Keratinocyte (primary cell): ENCODE data around the gene CENPP. TPM values are rescaled to one million over a fixed set of nuclear protein-coding genes. Genes with fewer than 3 reads are reported as not detected.

Source experiments
- DNase-seq: peaks from one replicate; pipeline ENCODE4 v3.0.0-alpha.2; 2011; ENCODE audit warnings: low read depth, missing footprints, low spot score
- FAIRE-seq: peaks from 2 replicates; lab custom pipeline; 2011; peaks lifted over from hg19 to GRCh38; lab: Jason Lieb, UNC
- H2AFZ ChIP-seq: 2 replicates; pipeline ENCODE4 v1.6.0; 2012; ENCODE audit warnings: low read length, control low read depth, inconsistent platforms; ENCODE audit not compliant: control insufficient read depth
- H3K27ac ChIP-seq: 2 replicates; pipeline ENCODE4 v1.5.1; 2011; ENCODE audit warnings: low read length; ENCODE audit not compliant: control insufficient read depth, insufficient read depth
- H3K27me3 ChIP-seq: 3 replicates; pipeline ENCODE4 v1.6.0; 2011; ENCODE audit warnings: low read length; ENCODE audit not compliant: control insufficient read depth, insufficient read depth; ENCODE audit errors: extremely low read depth
- H3K36me3 ChIP-seq, 2 experiments: 2 replicates in 1 of 2; 3 replicates in 1 of 2; pipeline ENCODE4 v1.5.1; 2011; ENCODE audit warnings: low read length in 2 of 2, mild to moderate bottlenecking in 1 of 2; ENCODE audit not compliant: control insufficient read depth in 2 of 2, insufficient read depth in 2 of 2; ENCODE audit errors: extremely low read depth in 1 of 2
- H3K4me1 ChIP-seq: 3 replicates; pipeline ENCODE4 v1.5.1; 2011; ENCODE audit warnings: low read length; ENCODE audit not compliant: control insufficient read depth, insufficient read depth; ENCODE audit errors: extremely low read depth
- H3K4me2 ChIP-seq: 3 replicates; pipeline ENCODE4 v1.6.0; 2011; ENCODE audit warnings: low read depth, low read length; ENCODE audit not compliant: control insufficient read depth, insufficient read depth; ENCODE audit errors: extremely low read depth
- H3K4me3 ChIP-seq, 3 experiments: fragments of 200-600 bp in 1 of 3; sonication (generic) in 1 of 3; 2 replicates in 2 of 3; 3 replicates in 1 of 3; pipeline ENCODE4 v1.5.1; 2011 to 2016; ENCODE audit warnings: low read length in 3 of 3, mild to moderate bottlenecking in 3 of 3, control low read depth in 2 of 3, inconsistent platforms in 1 of 3, low read depth in 1 of 3, mixed read lengths in 1 of 3, mixed run types in 1 of 3, moderate library complexity in 1 of 3; ENCODE audit not compliant: control insufficient read depth in 2 of 3, insufficient read depth in 2 of 3; ENCODE audit errors: extremely low read depth in 1 of 3
- H3K79me2 ChIP-seq: 2 replicates; pipeline ENCODE4 v1.6.0; 2012; ENCODE audit warnings: low read length; ENCODE audit not compliant: control insufficient read depth, insufficient read depth
- H3K9ac ChIP-seq: 3 replicates; pipeline ENCODE4 v1.6.0; 2011; ENCODE audit warnings: low read length; ENCODE audit not compliant: control insufficient read depth, insufficient read depth; ENCODE audit errors: extremely low read depth
- H3K9me1 ChIP-seq: 3 replicates; pipeline ENCODE4 v1.6.0; 2011; ENCODE audit warnings: low read length; ENCODE audit not compliant: control insufficient read depth, insufficient read depth; ENCODE audit errors: extremely low read depth
- H3K9me3 ChIP-seq: 2 replicates; pipeline ENCODE4 v1.5.1; 2012; ENCODE audit warnings: low read depth, low read length; ENCODE audit not compliant: control insufficient read depth
- H4K20me1 ChIP-seq: 3 replicates; pipeline ENCODE4 v1.6.0; 2011; ENCODE audit warnings: low read length; ENCODE audit not compliant: control insufficient read depth, insufficient read depth; ENCODE audit errors: extremely low read depth
- CTCF ChIP-seq, 3 experiments: IDR thresholded peaks in 1 of 3; conservative IDR thresholded peaks in 1 of 3; optimal IDR thresholded peaks in 1 of 3; 2 replicates in 2 of 3; 3 replicates in 1 of 3; pipeline versions ENCODE3 to v1.5.1; 2011; ENCODE audit warnings: low read length in 3 of 3, mild to moderate bottlenecking in 3 of 3, moderate library complexity in 2 of 3, control low read depth in 1 of 3, inconsistent platforms in 1 of 3; ENCODE audit not compliant: insufficient read depth in 2 of 3; ENCODE audit errors: extremely low read depth in 1 of 3
- EZH2 ChIP-seq: IDR thresholded peaks from one replicate; pipeline ENCODE4 v1.6.1; 2012; ENCODE audit warnings: inconsistent platforms, mild to moderate bottlenecking, low read length, moderate library complexity
- dilution Hi-C: fragments of 300-500 bp; cut with MboI; formaldehyde crosslinking; loops from one replicate; pipeline ENCODE4 v1.7.0; 2020; ENCODE audit warnings: low sequenced_read_pairs; ENCODE audit not compliant: extremely low pct_ligation_motif_present
- polyA plus RNA-seq, 5 experiments: library from polyadenylated mRNA; depleted of rRNA in 3 of 5; stranded (reverse) in 3 of 5; stranded (forward) in 1 of 5; unstranded in 1 of 5; fragments of >200 nt; gene quantifications; 1 replicate in 1 of 5; 2 replicates in 3 of 5; 3 replicates in 1 of 5; pipeline versions ENCODE4 v1.2.1 to v1.2.3, GENCODE V29; 2011 to 2012; ENCODE audit warnings: missing spikeins in 2 of 5, low read depth in 1 of 5, low replicate concordance in 1 of 5

Gene CENPP
- polyA plus RNA-seq, 1 donor (not counting 4 experiments of a cell fraction or from before 2014, with no cell fraction given), result 6.7 TPM

GRCh38 chr9:92310562-92310961 lies 15.2 kb upstream of the CENPP start:
- Histone ChIP-seq H3K4me3 (no peak overlapping the region), H4K20me1 (no peaks in the 10 kb centered on the region), H3K36me3 (peaks cover 19 to 37% of the 10 kb centered on the region in 2 experiments), H3K27ac (no peak overlapping the region), H3K79me2 (peaks cover 13% of the 10 kb centered on the region), H3K4me2 (no peak overlapping the region), H3K9ac (no peak overlapping the region), H3K9me3 (no peaks in the 10 kb centered on the region), H3K27me3 (no peaks in the 10 kb centered on the region), H2AFZ (no peak overlapping the region), H3K9me1 (peaks cover 3% of the 10 kb centered on the region), H3K4me1 (peaks cover 13% of the 10 kb centered on the region)
- no peak for FAIRE-seq
- DNase-seq, result no peak
- TF ChIP-seq CTCF (optimal IDR thresholded peaks at IDR 0.05 in 1 of 3, IDR thresholded peaks at IDR 0.05 in 1 of 3, conservative IDR thresholded peaks at IDR 0.05 in 1 of 3; ENCODE audit: extremely low read depth in 1 of 3, insufficient read depth in 2 of 3, low read length in 3 of 3) (no peak), EZH2 (no peak)
- dilution Hi-C loops, result no loop called here

GRCh38 chr9:92312887-92313623 lies 12.7 kb upstream of the CENPP start:
- Histone ChIP-seq H2AFZ (no peak overlapping the region), H3K9me3 (no peaks in the 10 kb centered on the region), H3K4me2 (peak overlapping the region; percentile 55), H3K9ac (no peak overlapping the region), H3K9me1 (peaks cover 3% of the 10 kb centered on the region), H3K27ac (peak overlapping the region; percentile 59), H3K79me2 (peaks cover 13% of the 10 kb centered on the region), H3K36me3 (peaks cover 19 to 36% of the 10 kb centered on the region in 2 experiments), H4K20me1 (no peaks in the 10 kb centered on the region), H3K27me3 (no peaks in the 10 kb centered on the region), H3K4me3 (peak overlapping the region in 2 of 3 experiments; percentile 6 to 50), H3K4me1 (peaks cover 13% of the 10 kb centered on the region)
- peak; percentile 83 for FAIRE-seq
- no peak for DNase-seq
- TF ChIP-seq CTCF (optimal IDR thresholded peaks at IDR 0.05 in 1 of 3, IDR thresholded peaks at IDR 0.05 in 1 of 3, conservative IDR thresholded peaks at IDR 0.05 in 1 of 3; ENCODE audit: extremely low read depth in 1 of 3, insufficient read depth in 2 of 3, low read length in 3 of 3) (no peak), EZH2 (no peak)
- dilution Hi-C loops, result no loop called here
